ENCODE measurements around the gene ELL2.

The ELL2 gene

DNA sequence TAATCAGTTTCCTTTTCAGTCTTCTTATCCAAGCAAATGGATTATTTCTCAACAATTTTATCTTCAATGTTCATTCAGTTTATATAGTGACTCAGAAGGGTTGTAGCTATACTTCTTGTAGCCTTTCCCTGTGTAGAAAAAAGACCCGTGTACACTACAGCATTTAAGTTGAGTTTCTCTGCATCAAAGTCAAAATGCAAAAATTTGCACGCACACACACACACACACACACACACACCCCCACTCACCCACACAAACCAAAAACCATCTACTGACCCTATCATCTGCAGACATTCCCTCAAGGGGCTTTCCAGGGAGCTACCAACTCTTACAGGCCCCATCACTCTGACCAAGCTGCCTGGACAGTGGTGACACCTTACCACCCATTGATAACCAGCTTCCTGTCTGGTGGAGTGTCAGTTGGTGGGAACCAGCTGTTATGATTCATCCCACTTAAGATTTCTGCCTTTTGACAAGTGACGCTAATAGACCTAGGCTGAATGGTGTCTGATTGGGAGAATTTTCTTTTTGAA is 12.2 kb upstream of the ELL2 start:
- no peak for TF ChIP-seq CTCF (conservative IDR thresholded peaks at IDR 0.05; ENCODE audit: control insufficient read depth, insufficient read depth, low read depth, low read length)
- H3K4me3 ChIP-seq (ENCODE audit: control insufficient read depth, low read depth, low read length), result no peak overlapping the region
- DNase-seq (ENCODE audit: low read depth), result no peak

DNA sequence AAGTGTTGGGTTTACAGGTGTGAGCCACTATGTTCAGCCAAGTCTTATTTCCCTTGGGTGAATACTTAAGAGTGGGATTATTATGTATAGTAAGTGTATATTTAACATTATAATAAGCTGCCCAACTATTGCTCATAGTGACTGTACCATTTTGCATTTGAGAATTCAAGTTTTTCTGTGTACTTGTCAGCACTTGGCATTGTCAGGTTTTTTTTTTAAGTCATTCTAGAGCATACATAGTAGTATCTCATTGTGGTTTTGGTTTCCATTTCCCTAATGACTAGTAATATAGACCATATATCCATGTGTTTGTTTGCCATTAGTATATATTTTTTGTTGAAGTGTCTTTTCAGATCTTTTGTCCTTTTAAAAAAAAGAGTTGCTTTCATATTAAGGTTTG is 10.5 kb upstream of the ELL2 start:
- TF ChIP-seq CTCF (conservative IDR thresholded peaks at IDR 0.05; ENCODE audit: control insufficient read depth, insufficient read depth, low read depth, low read length), result no peak
- H3K4me3 ChIP-seq (ENCODE audit: control insufficient read depth, low read depth, low read length), result no peak overlapping the region
- no peak for DNase-seq (ENCODE audit: low read depth)

GRCh38 chr5:95970359-95970704 is 8.7 kb upstream of the ELL2 start:
- TF ChIP-seq CTCF (conservative IDR thresholded peaks at IDR 0.05; ENCODE audit: control insufficient read depth, insufficient read depth, low read depth, low read length), result no peak
- DNase-seq (ENCODE audit: low read depth), result no peak
- no peak overlapping the region for H3K4me3 ChIP-seq (ENCODE audit: control insufficient read depth, low read depth, low read length)

DNA sequence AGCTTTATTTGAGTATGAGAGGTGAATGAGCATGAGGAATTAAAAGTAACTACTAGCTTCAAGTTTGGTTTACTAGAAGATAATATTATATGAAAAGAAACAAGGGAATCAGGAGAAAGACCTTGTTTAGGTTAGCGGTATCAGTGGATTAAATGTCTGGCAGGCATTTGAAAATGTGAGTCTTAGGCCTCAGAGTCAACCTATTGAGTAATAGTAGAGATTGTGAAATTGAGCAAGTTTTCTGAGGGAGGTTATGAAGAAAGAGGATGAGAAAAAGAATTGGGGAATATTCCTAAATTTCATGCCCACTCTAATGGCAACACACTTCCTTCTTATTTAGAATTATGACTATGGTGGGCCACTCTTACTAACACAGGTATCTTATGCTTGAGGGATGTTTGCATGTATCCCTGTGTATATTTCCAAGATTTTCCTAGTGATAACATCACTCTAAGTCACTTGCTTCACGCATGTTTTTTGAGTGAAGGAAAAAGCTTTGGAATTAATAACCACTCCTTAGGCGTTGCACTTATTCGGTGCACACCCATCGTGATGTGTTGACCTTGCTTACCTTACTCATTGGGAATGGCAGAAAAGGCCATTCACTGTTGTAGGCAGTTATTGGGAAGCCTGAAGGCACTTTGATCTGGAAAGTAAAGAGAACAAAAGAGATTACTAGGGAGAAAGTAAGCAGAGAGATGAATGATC is 8.2 kb upstream of the ELL2 start:
- TF ChIP-seq CTCF (conservative IDR thresholded peaks at IDR 0.05; ENCODE audit: control insufficient read depth, insufficient read depth, low read depth, low read length), result no peak
- H3K4me3 ChIP-seq (ENCODE audit: control insufficient read depth, low read depth, low read length), result no peak overlapping the region
- peak; percentile 80 for DNase-seq (ENCODE audit: low read depth)

- no peak overlapping the region for H3K4me3 ChIP-seq (ENCODE audit: control insufficient read depth, low read depth, low read length)
- TF ChIP-seq CTCF (conservative IDR thresholded peaks at IDR 0.05; ENCODE audit: control insufficient read depth, insufficient read depth, low read depth, low read length), result no peak
- no peak for DNase-seq (ENCODE audit: low read depth)
These were observed 7.4 kb upstream of the ELL2 start for GRCh38 chr5:95969055-95969454.

DNA sequence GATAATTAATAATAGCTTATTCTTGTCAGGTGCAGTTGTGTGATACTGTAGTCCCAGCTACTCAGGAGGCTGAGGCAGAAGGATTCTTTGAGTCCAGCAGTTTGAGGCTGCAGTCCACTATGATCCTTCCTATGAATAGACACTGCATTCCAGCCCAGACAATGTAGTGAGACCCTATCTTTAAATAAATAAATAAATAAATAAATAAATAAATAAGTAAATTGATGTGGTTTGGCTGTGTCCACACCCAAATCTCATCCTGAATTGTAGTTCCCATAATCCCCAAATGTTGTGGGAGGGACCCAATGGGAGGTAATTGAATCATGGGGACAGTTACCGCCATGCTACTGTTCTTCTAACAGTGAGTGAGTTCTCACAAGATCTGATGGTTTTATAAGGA is 5.6 kb upstream of the ELL2 start:
- TF ChIP-seq CTCF (conservative IDR thresholded peaks at IDR 0.05; ENCODE audit: control insufficient read depth, insufficient read depth, low read depth, low read length), result no peak
- DNase-seq (ENCODE audit: low read depth), result no peak
- no peak overlapping the region for H3K4me3 ChIP-seq (ENCODE audit: control insufficient read depth, low read depth, low read length)

Measured in fibroblast of mammary gland (primary cell).